Stimulated activated naive CD8-positive, alpha-beta T cell treated with anti-CD3 and anti-CD28 coated beads, Interleukin-15, amount 100 ng/mL, for 72 hours (primary cell): ENCODE data around the gene MBNL2.

Source experiments
- ATAC-seq: fragments of 150-1000 bp; cut with Tn5 transposase; 2 replicates; pipeline ENCODE4 v1.10.0; 2021; ENCODE audit warnings: mild to moderate bottlenecking, moderate library complexity
- DNase-seq, 2 donors: peaks; one replicate each; pipeline ENCODE4 v3.0.0; 2021 to 2022
- H3K27ac Mint-ChIP-seq, 2 donors: one replicate each; pipeline ENCODE4 v1.8.0; 2022; ENCODE audit warnings: mild to moderate bottlenecking in 2 of 2, mixed read lengths in 2 of 2, moderate library complexity in 2 of 2
- H3K27me3 Mint-ChIP-seq: one replicate; pipeline ENCODE4 v1.8.0; 2022; ENCODE audit warnings: mixed read lengths
- H3K4me1 Mint-ChIP-seq: one replicate; pipeline ENCODE4 v1.8.0; 2022; ENCODE audit warnings: mild to moderate bottlenecking, mixed read lengths
- H3K4me3 Mint-ChIP-seq, 2 donors: one replicate each; pipeline ENCODE4 v1.8.0; 2022; ENCODE audit warnings: mild to moderate bottlenecking in 2 of 2, mixed read lengths in 2 of 2, moderate library complexity in 1 of 2
- H3K9me3 Mint-ChIP-seq, 2 donors: one replicate each; pipeline ENCODE4 v1.8.0; 2022; ENCODE audit warnings: mixed read lengths in 2 of 2

The MBNL2 gene

DNA sequence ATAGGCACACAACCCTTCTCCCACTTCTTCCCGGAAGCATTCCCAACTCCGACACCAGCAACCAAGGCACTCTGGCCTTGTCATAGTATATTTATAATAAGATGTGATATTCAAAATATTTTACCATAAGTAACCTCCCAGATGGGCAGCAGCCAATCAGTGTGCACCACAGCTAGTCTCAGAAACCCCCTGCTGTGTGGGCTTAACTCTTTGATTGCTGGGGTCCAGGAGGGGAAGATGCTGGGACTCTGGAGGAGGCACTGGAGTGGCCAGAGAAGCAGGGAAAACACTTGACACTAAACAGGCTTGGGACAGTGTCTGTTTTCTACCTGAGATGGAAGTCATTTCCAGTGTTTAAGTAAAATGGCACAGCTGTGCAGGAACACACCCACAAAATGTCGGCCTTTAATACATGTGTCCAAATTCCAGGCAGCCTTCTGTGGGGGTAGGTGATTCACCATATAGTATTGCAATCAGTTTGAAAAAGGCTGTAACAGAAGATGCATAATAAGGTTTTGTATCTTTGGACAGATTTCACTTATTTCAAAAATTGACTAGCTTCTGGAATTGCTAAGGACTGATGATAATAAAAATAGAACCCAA, 100.7 kb downstream of the MBNL2 start:
- Mint-ChIP-seq H3K4me3 (no peak overlapping the region), H3K9me3 (no peaks in the 10 kb centered on the region), H3K27ac (no peak overlapping the region), H3K27me3 (no peaks in the 10 kb centered on the region), H3K4me1 (peaks cover 7% of the 10 kb centered on the region)
- DNase-seq: no peak
- no peak for ATAC-seq

DNA sequence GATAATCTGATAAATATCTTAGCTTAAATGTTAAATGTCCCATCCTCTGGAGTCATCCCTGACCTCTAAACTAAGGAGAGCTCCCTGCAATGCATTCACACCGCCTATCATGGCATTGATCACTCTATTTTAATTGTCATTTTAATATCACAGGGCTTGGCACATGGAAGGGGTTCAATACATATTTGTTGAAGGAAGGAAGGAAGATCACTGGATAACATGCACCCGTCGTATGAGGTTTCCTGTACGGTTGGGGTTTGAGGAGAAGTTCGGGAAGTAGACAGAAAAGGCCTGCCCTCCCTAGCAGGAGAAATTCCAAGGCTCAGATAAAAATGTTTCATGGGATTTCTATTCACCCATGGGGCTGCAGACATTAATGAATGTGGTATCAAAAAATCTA, 102.0 kb downstream of the MBNL2 start:
- Mint-ChIP-seq H3K4me1 (peaks cover 7% of the 10 kb centered on the region), H3K4me3 (no peak overlapping the region), H3K27me3 (no peaks in the 10 kb centered on the region), H3K9me3 (no peaks in the 10 kb centered on the region), H3K27ac (no peak overlapping the region)
- ATAC-seq (no peak), DNase-seq (no peak)

DNA sequence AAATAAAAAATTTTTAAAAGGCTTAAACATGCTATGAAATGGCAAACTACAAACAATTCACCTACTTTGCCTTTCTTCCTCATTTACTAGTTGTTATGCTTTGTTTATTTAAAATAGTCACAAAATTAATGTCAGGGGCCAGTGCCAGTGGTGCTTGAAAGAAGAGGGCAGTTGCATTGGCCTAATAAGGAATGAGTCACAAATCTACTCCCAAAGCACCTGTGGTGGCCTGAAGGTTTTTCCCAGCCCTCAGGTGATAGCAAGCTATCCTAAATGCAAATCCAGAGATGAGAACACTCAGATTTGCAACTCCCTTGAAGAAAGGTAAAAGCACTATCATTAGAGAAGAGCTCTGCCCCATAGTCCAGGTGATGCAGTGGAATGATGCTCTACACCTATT, 103.6 kb downstream of the MBNL2 start:
- Mint-ChIP-seq H3K4me3 (no peak overlapping the region), H3K27me3 (no peaks in the 10 kb centered on the region), H3K27ac (no peak overlapping the region), H3K4me1 (peaks cover 7% of the 10 kb centered on the region), H3K9me3 (no peaks in the 10 kb centered on the region)
- no peak for DNase-seq
- ATAC-seq: no peak

DNA sequence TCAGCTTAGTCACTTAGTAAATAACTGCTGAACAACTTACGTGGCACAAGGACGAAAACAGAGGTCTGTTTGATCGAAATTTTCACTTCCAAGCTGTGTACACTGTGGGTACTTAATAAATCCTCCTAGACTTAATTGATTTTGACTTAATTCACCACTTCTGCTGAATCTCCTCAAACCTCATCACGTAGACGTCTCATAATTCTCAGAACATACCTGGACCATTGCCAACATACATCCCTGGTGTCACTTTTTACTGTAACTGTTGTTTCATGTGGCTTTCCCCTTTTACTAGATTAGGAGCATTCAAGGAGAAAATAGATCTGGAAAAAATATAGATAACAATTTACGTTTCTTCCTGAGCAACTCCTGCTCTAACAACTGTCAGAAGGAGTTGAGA, 105.0 kb downstream of the MBNL2 start:
- Mint-ChIP-seq H3K4me1 (peaks cover 7% of the 10 kb centered on the region), H3K27me3 (no peaks in the 10 kb centered on the region), H3K27ac (no peak overlapping the region), H3K9me3 (no peaks in the 10 kb centered on the region), H3K4me3 (no peak overlapping the region)
- no peak for ATAC-seq
- no peak for DNase-seq

DNA sequence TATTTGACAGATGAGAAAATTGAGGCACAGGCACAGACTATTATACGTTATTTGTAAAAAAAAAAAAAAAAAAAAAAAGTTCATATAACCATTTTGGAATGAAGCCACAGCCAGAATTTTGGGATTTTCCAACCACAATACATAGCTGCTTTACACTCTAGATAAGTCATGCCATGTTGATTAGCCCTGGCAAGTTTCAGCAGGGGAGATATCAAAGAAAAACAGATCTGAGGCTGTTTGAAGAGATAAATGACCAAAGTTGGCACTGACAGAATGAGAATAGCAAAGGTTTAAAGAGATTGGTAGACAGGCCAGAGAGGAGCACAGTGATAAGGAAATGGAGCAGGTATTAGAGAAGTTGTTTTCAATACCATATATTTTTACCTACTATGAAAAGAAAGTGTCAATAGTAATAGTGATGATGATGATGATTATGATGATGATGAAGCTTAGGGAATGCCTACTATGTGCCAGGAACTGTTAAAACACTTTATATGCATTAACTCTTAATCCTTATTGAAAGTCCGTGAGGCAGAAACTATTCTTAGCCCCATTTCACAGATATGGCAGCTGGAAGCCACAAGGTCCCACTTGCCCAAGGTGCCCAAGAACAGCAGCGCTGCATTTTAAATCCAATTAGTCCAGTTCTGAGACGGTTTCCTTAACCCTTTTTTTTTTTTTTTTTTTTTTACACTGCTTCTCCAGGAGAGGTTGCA, 105.5 kb downstream of the MBNL2 start:
- H3K9me3 Mint-ChIP-seq: no peaks in the 10 kb centered on the region
- no peaks in the 10 kb centered on the region for H3K27me3 Mint-ChIP-seq
- ATAC-seq (no peak), DNase-seq (no peak)
- H3K4me1 Mint-ChIP-seq: peaks cover 7% of the 10 kb centered on the region
- no peak overlapping the region for H3K27ac Mint-ChIP-seq
- H3K4me3 Mint-ChIP-seq: no peak overlapping the region

DNA sequence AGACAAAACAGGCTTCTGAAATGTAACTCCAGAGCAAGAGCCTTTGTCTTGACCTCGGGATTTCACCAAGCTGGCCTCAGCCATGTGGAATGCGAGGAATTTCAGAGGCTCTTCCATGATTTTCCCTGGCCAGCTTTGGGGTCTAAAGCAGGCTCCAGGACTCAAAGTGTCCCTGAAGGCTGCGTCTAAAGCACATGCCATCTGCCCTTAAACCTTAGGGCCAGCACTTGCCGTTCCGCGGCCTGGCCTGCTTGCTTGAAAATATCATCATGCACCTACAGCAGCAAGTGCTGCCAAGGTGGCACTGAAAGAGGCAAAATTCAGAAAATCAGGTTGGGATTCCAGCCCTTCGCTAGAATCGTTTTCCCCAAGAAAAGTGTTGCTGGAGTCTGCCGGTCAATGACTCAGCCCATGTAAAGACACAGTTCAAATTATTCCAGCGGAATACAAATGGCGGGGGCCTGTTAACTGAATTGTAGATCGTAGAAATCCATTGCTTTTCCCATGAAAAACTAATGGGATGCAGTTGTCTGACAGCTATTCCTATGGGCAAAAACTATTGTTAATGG, 106.2 kb downstream of the MBNL2 start:
- H3K27me3 Mint-ChIP-seq: no peaks in the 10 kb centered on the region
- H3K9me3 Mint-ChIP-seq: no peaks in the 10 kb centered on the region
- no peak overlapping the region for H3K27ac Mint-ChIP-seq
- no peak overlapping the region for H3K4me3 Mint-ChIP-seq
- DNase-seq: no peak
- H3K4me1 Mint-ChIP-seq: peaks cover 7% of the 10 kb centered on the region
- no peak for ATAC-seq

DNA sequence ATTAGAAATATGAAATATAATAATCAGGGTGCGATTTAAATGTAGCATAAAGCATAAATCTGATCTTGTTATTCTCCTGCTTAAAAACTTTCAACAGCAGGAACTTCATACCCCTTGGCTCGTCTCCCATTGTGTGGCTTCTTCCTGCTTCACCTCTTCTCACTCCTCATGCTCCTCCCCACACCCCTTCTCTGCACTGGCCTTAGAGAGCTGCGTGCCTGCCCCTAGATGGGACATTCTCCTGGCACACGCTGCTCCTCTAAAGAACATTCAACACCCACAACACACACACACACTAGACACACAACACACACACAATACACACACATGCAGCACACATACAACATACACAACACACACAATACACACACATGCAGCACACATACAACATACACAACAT, 107.2 kb downstream of the MBNL2 start:
- H3K4me1 Mint-ChIP-seq: peaks cover 7% of the 10 kb centered on the region
- no peak overlapping the region for H3K4me3 Mint-ChIP-seq
- ATAC-seq: no peak
- H3K27me3 Mint-ChIP-seq: no peaks in the 10 kb centered on the region
- H3K27ac Mint-ChIP-seq: no peak overlapping the region
- DNase-seq: no peak
- no peaks in the 10 kb centered on the region for H3K9me3 Mint-ChIP-seq

DNA sequence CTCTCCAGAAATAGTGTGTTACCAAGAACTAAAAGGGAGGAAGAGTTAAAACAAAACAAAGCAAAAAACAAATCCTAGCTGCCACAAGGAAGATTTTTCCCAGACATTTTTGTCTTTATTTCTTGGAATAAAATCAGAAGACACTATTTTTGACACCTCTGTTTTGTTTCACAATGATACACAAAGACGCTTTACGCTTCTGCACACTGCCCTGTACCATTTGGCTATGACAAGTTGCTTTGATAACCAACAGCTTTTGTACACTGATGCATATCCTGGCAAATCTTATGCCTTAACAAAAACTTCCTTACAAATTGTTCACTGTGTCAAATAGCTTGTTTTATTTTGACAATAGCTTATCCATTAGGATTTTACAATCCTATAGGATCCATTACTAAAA, 108.3 kb downstream of the MBNL2 start:
- Mint-ChIP-seq H3K4me1 (peaks cover 7% of the 10 kb centered on the region), H3K4me3 (no peak overlapping the region), H3K27me3 (no peaks in the 10 kb centered on the region), H3K9me3 (no peaks in the 10 kb centered on the region), H3K27ac (no peak overlapping the region)
- ATAC-seq (no peak), DNase-seq (no peak)

DNA sequence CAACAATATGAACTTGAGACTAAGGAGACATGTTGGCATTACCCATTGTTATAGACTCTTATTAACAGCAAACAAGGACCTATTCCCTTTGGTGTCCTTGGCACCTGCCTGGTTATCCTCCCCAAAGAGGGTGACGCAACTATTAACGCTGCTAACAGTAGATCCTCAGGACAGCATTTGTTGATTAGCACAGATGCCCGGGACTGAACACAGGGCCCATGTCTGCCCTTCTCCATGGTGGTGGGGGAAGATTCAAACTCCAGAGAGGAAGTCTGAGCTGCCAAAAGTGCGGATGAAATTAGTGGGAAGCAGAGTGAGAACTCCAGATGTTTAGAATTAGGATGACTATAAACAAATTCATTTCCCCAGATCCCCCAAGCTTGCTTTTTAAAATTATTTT, 110.6 kb downstream of the MBNL2 start:
- ATAC-seq (no peak), DNase-seq (no peak)
- no peak overlapping the region for H3K27ac Mint-ChIP-seq
- no peak overlapping the region for H3K4me3 Mint-ChIP-seq
- H3K4me1 Mint-ChIP-seq: no peaks in the 10 kb centered on the region
- H3K27me3 Mint-ChIP-seq: no peaks in the 10 kb centered on the region
- H3K9me3 Mint-ChIP-seq: no peaks in the 10 kb centered on the region

DNA sequence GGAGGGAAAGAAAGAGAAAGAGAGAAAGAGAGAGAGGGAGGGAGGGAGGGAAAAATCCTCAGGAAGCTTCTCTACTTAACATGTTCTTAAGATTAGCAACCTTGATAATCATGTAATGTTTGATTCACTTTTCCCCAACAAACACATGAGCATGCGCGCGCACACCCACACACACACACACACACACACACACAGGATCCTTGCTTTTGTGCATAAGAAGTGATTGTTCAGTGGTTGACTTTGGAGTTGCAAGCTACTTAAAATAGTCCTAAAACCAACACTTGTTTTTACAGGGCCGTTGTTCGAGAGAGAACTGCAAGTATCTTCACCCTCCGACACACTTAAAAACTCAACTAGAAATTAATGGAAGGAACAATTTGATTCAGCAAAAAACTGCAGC, 111.8 kb downstream of the MBNL2 start:
- ATAC-seq (no peak), DNase-seq (no peak)
- Mint-ChIP-seq H3K9me3 (no peaks in the 10 kb centered on the region), H3K4me3 (no peak overlapping the region), H3K27me3 (no peaks in the 10 kb centered on the region), H3K27ac (no peak overlapping the region), H3K4me1 (no peaks in the 10 kb centered on the region)

DNA sequence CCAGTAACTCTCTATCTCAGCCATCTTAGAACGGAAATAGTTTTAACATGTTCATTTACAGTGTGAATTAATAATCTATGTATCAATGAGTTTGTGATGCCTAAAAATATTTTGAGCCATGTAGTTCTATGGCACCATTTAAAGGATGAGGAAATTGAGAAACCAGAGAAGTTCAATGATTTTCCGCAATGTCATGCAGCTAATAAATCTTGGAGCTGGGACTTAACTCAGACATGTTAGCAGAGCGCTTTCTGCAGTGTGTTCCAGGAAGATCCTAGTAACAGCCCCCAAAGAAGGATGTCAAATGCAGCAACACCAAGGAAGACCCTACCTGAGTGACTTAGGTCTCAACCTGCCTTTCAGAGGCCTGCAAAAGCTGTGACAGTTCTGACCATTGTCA, 112.6 kb downstream of the MBNL2 start:
- H3K9me3 Mint-ChIP-seq: no peaks in the 10 kb centered on the region
- DNase-seq: no peak
- ATAC-seq: no peak
- H3K27me3 Mint-ChIP-seq: no peaks in the 10 kb centered on the region
- H3K27ac Mint-ChIP-seq: no peak overlapping the region
- H3K4me3 Mint-ChIP-seq: no peak overlapping the region
- peaks cover 1% of the 10 kb centered on the region for H3K4me1 Mint-ChIP-seq

DNA sequence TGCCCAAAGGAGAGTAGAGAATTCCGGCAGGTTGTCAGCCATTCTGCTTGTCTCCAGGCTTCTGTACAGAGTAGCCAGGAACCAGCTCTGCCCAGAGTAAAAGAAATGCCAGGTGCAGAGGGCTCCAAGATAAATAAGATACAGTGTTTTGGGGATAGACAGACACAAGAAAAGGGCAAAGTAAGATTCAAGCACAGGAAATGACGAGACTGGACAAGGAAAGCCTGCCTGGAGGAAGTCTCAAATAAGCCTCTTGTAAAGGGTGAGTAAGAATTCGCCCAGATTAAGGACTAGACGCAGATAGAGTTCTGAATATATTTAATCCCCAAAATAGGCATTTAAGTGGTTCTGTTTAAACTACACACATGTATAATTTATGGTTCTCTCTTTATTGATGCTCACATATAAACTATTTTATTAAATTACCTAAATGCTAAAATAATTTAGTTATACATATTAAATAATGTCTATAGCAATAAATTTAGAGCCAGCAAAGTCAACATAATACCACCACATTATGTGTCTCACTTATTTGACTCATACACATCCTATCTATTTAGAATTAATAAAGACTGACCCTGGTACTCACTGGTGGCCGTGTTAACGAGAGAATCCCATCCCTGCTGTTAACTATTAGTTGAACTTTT, 113.5 kb downstream of the MBNL2 start:
- H3K27me3 Mint-ChIP-seq: no peaks in the 10 kb centered on the region
- no peak overlapping the region for H3K27ac Mint-ChIP-seq
- no peaks in the 10 kb centered on the region for H3K9me3 Mint-ChIP-seq
- DNase-seq: no peak
- H3K4me3 Mint-ChIP-seq: no peak overlapping the region
- peaks cover 4% of the 10 kb centered on the region for H3K4me1 Mint-ChIP-seq
- ATAC-seq: no peak

DNA sequence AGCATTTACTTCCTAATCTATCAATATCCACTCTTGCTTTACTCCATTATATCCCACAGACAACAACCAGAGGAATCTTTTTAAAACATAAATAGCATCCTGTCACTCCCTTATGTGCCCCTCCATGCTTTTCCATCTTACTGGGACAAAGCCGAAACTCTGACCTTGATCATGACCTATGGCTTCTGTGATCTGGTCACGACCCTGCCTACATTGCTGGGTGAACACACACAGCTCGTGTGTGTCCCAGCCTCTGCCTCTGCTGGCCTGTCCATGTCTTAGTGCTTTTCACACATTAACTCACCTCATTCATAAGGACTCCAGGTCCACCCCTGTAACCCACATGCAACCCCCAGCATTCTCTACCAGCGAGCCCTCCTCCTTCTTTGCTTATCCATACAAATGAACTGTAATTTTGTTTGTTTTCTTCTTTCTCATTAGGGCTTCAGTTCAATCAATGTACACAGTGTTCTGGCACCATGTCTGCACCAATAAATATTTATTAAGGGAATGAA, 115.9 kb downstream of the MBNL2 start:
- no peak overlapping the region for H3K27ac Mint-ChIP-seq
- H3K4me3 Mint-ChIP-seq: no peak overlapping the region
- H3K4me1 Mint-ChIP-seq: peaks cover 4% of the 10 kb centered on the region
- DNase-seq (no peak), ATAC-seq (peak; percentile 28)
- H3K27me3 Mint-ChIP-seq: no peaks in the 10 kb centered on the region
- H3K9me3 Mint-ChIP-seq: no peaks in the 10 kb centered on the region

DNA sequence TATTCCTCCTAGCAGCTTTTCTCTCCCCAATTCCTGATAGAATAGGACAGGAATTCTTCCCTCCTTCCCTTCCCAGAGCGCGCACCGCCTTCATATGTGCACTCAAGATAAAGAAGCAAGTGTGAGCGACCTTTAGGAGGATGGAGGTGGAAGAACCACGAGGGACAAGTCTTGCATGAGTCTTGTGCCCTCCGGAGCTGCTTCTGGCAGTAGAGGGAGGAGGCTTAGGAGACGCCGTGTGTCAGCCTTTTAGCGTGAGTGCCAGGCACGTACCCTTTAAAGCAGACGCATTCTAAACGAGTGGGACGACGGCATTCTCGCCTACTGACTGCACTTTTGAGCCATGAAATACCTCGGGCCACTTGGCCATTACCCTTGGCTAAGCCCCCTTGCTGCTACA, 116.4 kb downstream of the MBNL2 start:
- Mint-ChIP-seq H3K27ac (no peak overlapping the region), H3K9me3 (no peaks in the 10 kb centered on the region), H3K4me3 (no peak overlapping the region), H3K4me1 (peaks cover 4% of the 10 kb centered on the region), H3K27me3 (no peaks in the 10 kb centered on the region)
- DNase-seq: no peak
- no peak for ATAC-seq

DNA sequence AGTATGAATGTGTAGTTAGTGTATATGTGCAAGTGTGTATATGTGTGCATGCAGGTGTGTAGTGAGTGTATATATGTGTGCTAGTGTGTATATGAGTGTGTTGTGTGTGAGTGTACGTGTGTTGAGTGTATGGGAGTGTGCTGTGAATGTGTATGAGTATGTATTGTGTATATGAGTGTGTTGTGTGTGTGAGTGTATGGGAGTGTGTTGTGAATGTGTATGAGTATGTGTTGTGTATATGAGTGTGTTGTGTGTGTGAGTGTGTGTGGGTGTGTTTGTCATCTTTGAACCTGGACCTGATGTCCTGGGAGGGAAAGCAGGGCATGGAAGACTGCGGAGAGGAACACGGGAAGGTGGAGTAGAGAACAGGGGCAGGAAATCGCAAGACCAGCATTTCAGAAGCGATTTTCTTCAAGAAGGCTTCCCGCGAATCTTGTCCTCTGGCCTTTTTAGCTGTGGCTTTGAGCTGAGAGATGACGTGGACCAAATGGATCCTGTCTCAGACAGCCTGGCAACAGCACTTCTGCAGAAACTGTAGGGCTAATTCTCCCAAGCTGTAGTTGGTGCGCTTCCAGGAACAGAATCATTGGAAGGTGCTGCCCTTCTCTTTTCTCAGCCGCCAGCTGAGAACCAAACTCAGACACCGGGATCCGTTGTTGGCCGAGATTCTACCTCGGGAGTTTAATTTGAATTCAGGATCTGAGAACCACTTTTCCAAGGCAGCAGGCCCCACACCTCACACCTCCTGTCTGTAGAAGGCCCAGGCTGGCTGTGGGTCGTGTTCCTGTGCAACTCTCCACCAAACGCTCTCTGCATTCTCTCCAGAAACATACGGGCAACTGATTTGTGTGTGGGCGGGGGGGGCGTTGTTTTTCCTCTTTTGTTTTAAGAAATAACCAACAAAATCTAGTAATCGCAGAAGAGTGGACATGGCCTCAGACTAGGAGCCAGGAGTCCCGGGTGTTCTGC, 117.2 kb downstream of the MBNL2 start:
- no peak overlapping the region for H3K27ac Mint-ChIP-seq
- no peak for ATAC-seq
- peaks cover 4% of the 10 kb centered on the region for H3K4me1 Mint-ChIP-seq
- H3K4me3 Mint-ChIP-seq: no peak overlapping the region
- H3K9me3 Mint-ChIP-seq: no peaks in the 10 kb centered on the region
- no peaks in the 10 kb centered on the region for H3K27me3 Mint-ChIP-seq
- no peak for DNase-seq
